K562 (cell line): ENCODE measurements around the gene COL28A1. TPM values are rescaled to one million over a fixed set of nuclear protein-coding genes. Genes with fewer than 3 reads are reported as not detected.

ENCODE experiments used
- ATAC-seq: fragments of 200-7000 bp; cut with Tn5 transposase; 3 replicates; pipeline ENCODE4 v1.9.1; 2020; ENCODE audit warnings: moderate library complexity
- BruUV-seq: library from RNA; stranded (reverse); fragments of 400-500 nt; replicated peaks from 2 replicates; lab custom pipeline; 2021; lab: Mats Ljungman, UMichigan
- CTCF ChIA-PET: fragments of 300-600 bp; formaldehyde crosslinking; extraction: SDS; loops from one replicate; lab custom pipeline; 2021; ENCODE audit warnings: low intra/inter-chr PET ratio; lab: Yijun Ruan, JAX
- POLR2A ChIA-PET: fragments of 300-600, 350-650 bp; sonication (Branson Sonifier 250); formaldehyde crosslinking; extraction: SDS; loops from one replicate; lab custom pipeline; 2021; ENCODE audit warnings: antibody characterized with exemption, inconsistent platforms; lab: Yijun Ruan, JAX
- DNase-seq, 4 experiments: peaks; one replicate each; pipeline versions ENCODE4 v3.0.0 to v3.0.0-alpha.2; 2011 to 2018; ENCODE audit warnings: low spot score in 3 of 4, mixed read lengths in 3 of 4; ENCODE audit errors: extremely low read depth in 1 of 4
- FAIRE-seq: peaks from 2 replicates; lab custom pipeline; 2011; peaks lifted over from hg19 to GRCh38; lab: Jason Lieb, UNC
- H2AFZ ChIP-seq: 2 replicates; pipeline ENCODE4 v1.6.0; 2011; ENCODE audit warnings: low read depth, low read length, control low read depth, inconsistent platforms
- H3K27ac ChIP-seq: fragments of 200-600 bp; 3 replicates; pipeline ENCODE4 v1.8.0; 2011; ENCODE audit warnings: low read depth, mild to moderate bottlenecking, control low read depth, inconsistent platforms, low read length, moderate library complexity, mixed read lengths; ENCODE audit errors: extremely low read depth
- H3K27me3 ChIP-seq, 2 experiments: fragments of 300-600 bp in 1 of 2; 2 replicates in 1 of 2; 3 replicates in 1 of 2; pipeline versions ENCODE4 v1.6.0 to v1.8.0; 2011; ENCODE audit warnings: inconsistent platforms in 2 of 2, low read length in 2 of 2, mild to moderate bottlenecking in 1 of 2, mixed read lengths in 1 of 2, moderate library complexity in 1 of 2; ENCODE audit not compliant: control insufficient read depth in 2 of 2, insufficient read depth in 2 of 2
- H3K36me3 ChIP-seq: fragments of 300-600 bp; 3 replicates; pipeline ENCODE4 v1.8.0; 2011; ENCODE audit warnings: mild to moderate bottlenecking, low read length, inconsistent platforms; ENCODE audit not compliant: control insufficient read depth, insufficient read depth
- H3K4me1 ChIP-seq, 2 experiments: fragments of 200-600 bp in 1 of 2; replicated peaks in 1 of 2; 2 replicates in 1 of 2; 3 replicates in 1 of 2; pipeline versions ENCODE4 v1.5.1 to v1.8.0; 2011; ENCODE audit warnings: inconsistent platforms in 2 of 2, low read length in 2 of 2, mild to moderate bottlenecking in 1 of 2, mixed read lengths in 1 of 2, moderate library complexity in 1 of 2; ENCODE audit not compliant: control insufficient read depth in 2 of 2, insufficient read depth in 2 of 2
- H3K4me2 ChIP-seq: 2 replicates; pipeline ENCODE4 v1.6.1; 2011; ENCODE audit warnings: low read length, control low read depth, inconsistent platforms, mixed read lengths; ENCODE audit not compliant: insufficient read depth
- H3K4me3 ChIP-seq: fragments of 200-600 bp; sonication (generic), shearing (Covaris generic); 2 replicates; pipeline ENCODE4 v1.5.1; 2016; ENCODE audit warnings: control low read depth, inconsistent platforms
- H3K79me2 ChIP-seq: fragments of 200-600 bp; 3 replicates; pipeline ENCODE4 v1.8.0; 2011; ENCODE audit warnings: low read length, inconsistent platforms; ENCODE audit not compliant: control insufficient read depth, insufficient read depth
- H3K9ac ChIP-seq, 2 experiments: 2 replicates each; pipeline versions ENCODE4 v1.6.0 to v1.6.1; 2011; ENCODE audit warnings: low read depth in 2 of 2, low read length in 2 of 2, control low read depth in 1 of 2, inconsistent platforms in 1 of 2, mild to moderate bottlenecking in 1 of 2, mixed read lengths in 1 of 2; ENCODE audit not compliant: insufficient read depth in 1 of 2
- H3K9me1 ChIP-seq: one replicate; pipeline ENCODE4 v1.6.0; 2011; ENCODE audit warnings: inconsistent platforms, mild to moderate bottlenecking, low read length, moderate library complexity; ENCODE audit not compliant: control insufficient read depth, insufficient read depth
- H3K9me3 ChIP-seq: replicated peaks from 2 replicates; pipeline ENCODE4 v1.5.1; 2011; ENCODE audit warnings: low read depth, low read length, inconsistent platforms; ENCODE audit not compliant: control insufficient read depth, insufficient read depth
- H4K20me1 ChIP-seq: replicated peaks from 2 replicates; pipeline ENCODE4 v1.6.1; 2011; ENCODE audit warnings: low read length, inconsistent platforms, mixed read lengths; ENCODE audit not compliant: control insufficient read depth, insufficient read depth
- CHD2 ChIP-seq: IDR thresholded peaks from 2 replicates; pipeline ENCODE4 v1.6.1; 2011; ENCODE audit warnings: low read depth, low read length
- FOXA3 ChIP-seq, 2 experiments: fragments of 450-650 bp in 1 of 2; sonication (generic) in 1 of 2; formaldehyde crosslinking; IDR thresholded peaks in 1 of 2; conservative IDR thresholded peaks in 1 of 2; 2 replicates each; pipeline versions ENCODE4 v1.4.0 to v1.8.0; 2020 to 2022; ENCODE audit warnings: mild to moderate bottlenecking in 2 of 2, missing genetic modification reagents in 1 of 2
- ID3 ChIP-seq, 2 experiments: fragments of 250-450 bp in 1 of 2; fragments of 450-650 bp in 1 of 2; sonication (Bioruptor Pico) in 1 of 2; IDR thresholded peaks; 2 replicates each; pipeline versions ENCODE4 v1.6.1 to v1.8.0; 2016 to 2021; ENCODE audit warnings: mild to moderate bottlenecking in 2 of 2, moderate library complexity in 2 of 2, missing compliant biosample characterization in 1 of 2, missing genetic modification characterization in 1 of 2
- JUN ChIP-seq, 2 experiments: sonication (generic) in 1 of 2; formaldehyde crosslinking in 1 of 2; IDR thresholded peaks; 2 replicates each; pipeline versions ENCODE4 v1.6.1 to v1.8.0; 2012 to 2022; ENCODE audit warnings: borderline replicate concordance in 2 of 2, mild to moderate bottlenecking in 2 of 2, improper control_type of control experiment in 1 of 2, low read depth in 1 of 2, low read length in 1 of 2, missing genetic modification reagents in 1 of 2
- NFE2L1 ChIP-seq: fragments of 450-650 bp; IDR thresholded peaks from 2 replicates; pipeline ENCODE4 v1.6.1; 2016; ENCODE audit warnings: missing genetic modification characterization, low read depth, mild to moderate bottlenecking, missing compliant biosample characterization, moderate library complexity, borderline replicate concordance
- SNIP1 ChIP-seq: fragments of 450-650 bp; IDR thresholded peaks from 2 replicates; pipeline ENCODE4 v1.7.1; 2017; ENCODE audit warnings: low read depth, mild to moderate bottlenecking
- WHSC1 ChIP-seq: IDR thresholded peaks from one replicate; pipeline ENCODE4 v1.6.1; 2012; ENCODE audit warnings: low read length, control low read depth, inconsistent platforms
- ZNF143 ChIP-seq: sonication (generic); formaldehyde crosslinking; IDR thresholded peaks from 2 replicates; pipeline ENCODE4 v1.9.0; 2022; ENCODE audit warnings: mild to moderate bottlenecking, missing genetic modification reagents
- ZNF175 ChIP-seq: fragments of 200-800 bp; sonication (Bioruptor generic); IDR thresholded peaks from 2 replicates; pipeline ENCODE4 v1.6.1; 2016; ENCODE audit warnings: low read depth, mild to moderate bottlenecking, missing genetic modification characterization, missing compliant biosample characterization
- ZNF507 ChIP-seq: conservative IDR thresholded peaks from 2 replicates; pipeline ENCODE4 v1.6.1; 2017; ENCODE audit warnings: missing genetic modification characterization, missing compliant biosample characterization
- ZNF644 ChIP-seq: fragments of 200-800 bp; sonication (Bioruptor generic); IDR thresholded peaks from 2 replicates; pipeline ENCODE4 v1.6.1; 2016; ENCODE audit warnings: low read depth, missing genetic modification characterization, missing compliant biosample characterization
- WGBS: fragments of 100-300 bp; shearing (Covaris generic); methylation state at CpG from one replicate; pipeline ENCODE4 v1.1.6; 2016; ENCODE audit warnings: low coverage, mixed read lengths; ENCODE audit not compliant: insufficient coverage; ENCODE audit errors: missing lambda C conversion rate; 5-methylcytosine and 5-hydroxymethylcytosine counted together
- in situ Hi-C: fragments of 300-500 bp; cut with MboI; formaldehyde crosslinking; loops from 4 replicates; pipeline ENCODE4 v1.15.0; 2018; ENCODE audit warnings: inconsistent platforms, mixed read lengths
- intact Hi-C: fragments of 100-400 bp; cut with micrococcal nuclease; formaldehyde crosslinking; loops from 2 replicates; pipeline ENCODE4 v1.14.2; 2022
- polyA plus RNA-seq, 8 experiments: library from polyadenylated mRNA; depleted of rRNA in 4 of 8; stranded (reverse) in 5 of 8; unstranded in 3 of 8; fragments of >200 nt; fragmentation: Nextera tagmentation in 2 of 8; fragmentation: Illumina TruSeq in 1 of 8; extraction: Ambion mirVana in 2 of 8; extraction: Trizol in 1 of 8; gene quantifications; 2 replicates each; pipeline versions ENCODE4 v1.2.1 to v1.2.3, GENCODE V29; 2011 to 2014; ENCODE audit warnings: inconsistent platforms in 1 of 8, missing spikeins in 1 of 8
- total RNA-seq, 7 experiments: library from RNA; depleted of rRNA in 6 of 7; stranded (reverse); fragments of >200 nt in 6 of 7; fragmentation: Illumina TruSeq in 2 of 7; extraction: Trizol in 2 of 7; gene quantifications; 2 replicates each; pipeline versions ENCODE4 v1.2.1 to v1.2.3, GENCODE V29; 2011 to 2021; ENCODE audit warnings: low replicate concordance in 1 of 7

COL28A1 gene
- total and polyA plus RNA-seq, 9 of the 15 experiments (the other 6 are each of a cell fraction or from before 2014, with no cell fraction given) = 0.03 to 0.13 (median 0.05) TPM; not detected in 3

- no peaks in the 10 kb centered on the region for H3K79me2 ChIP-seq
- WGBS = 0% methylated on average over 2 of the region's 2 CpGs
- H3K9ac ChIP-seq = no peak overlapping the region
- ChIA-PET CTCF (no interaction called here), POLR2A (no interaction called here)
- no peak overlapping the region for H3K27ac ChIP-seq
- H3K27me3 ChIP-seq = no peaks in the 10 kb centered on the region
- DNase-seq (no peak), ATAC-seq (no peak), FAIRE-seq (no peak)
- no peak overlapping the region for H3K4me3 ChIP-seq
- no TSS peak for BruUV-seq
- H3K4me2 ChIP-seq = no peak overlapping the region
- intact Hi-C loops = no loop called here
- no peaks in the 10 kb centered on the region for H3K9me1 ChIP-seq
- in situ Hi-C loops = no loop called here
- no peak overlapping the region for H2AFZ ChIP-seq
- H3K36me3 ChIP-seq = no peaks in the 10 kb centered on the region
- no peaks in the 10 kb centered on the region for H4K20me1 ChIP-seq
- H3K4me1 ChIP-seq = no peaks in the 10 kb centered on the region
- TF ChIP-seq ID3 (CRISPR knock-in tag; IDR thresholded peaks at IDR 0.05) = no peak
- peak; percentile 91 for TF ChIP-seq ID3 (tag; IDR thresholded peaks at IDR 0.05)
- no peak for TF ChIP-seq CHD2
- no peak for TF ChIP-seq ZNF175 (CRISPR knock-in tag)
- H3K9me3 ChIP-seq = no peaks in the 10 kb centered on the region
These were observed 19.5 kb downstream of the COL28A1 start for GRCh38 chr7:7516156-7516555.

- 2% methylated on average over 4 of the region's 4 CpGs for WGBS
- DNase-seq (peak in 1 of 4 experiments; percentile 5), ATAC-seq (no peak; the same call in 2 of the 3 replicates), FAIRE-seq (no peak)
- no peaks in the 10 kb centered on the region for H3K79me2 ChIP-seq
- no peaks in the 10 kb centered on the region for H3K4me1 ChIP-seq
- intact Hi-C loops (no loop called here), in situ Hi-C loops (no loop called here)
- no peaks in the 10 kb centered on the region for H4K20me1 ChIP-seq
- H3K36me3 ChIP-seq = no peaks in the 10 kb centered on the region
- BruUV-seq = no TSS peak
- POLR2A ChIA-PET = interaction anchor here (0.6 to 0.9 kb wide), 2 partner anchors 10 to 155 kb away, joined by 3 to 4 read pairs; no protein-coding TSS in a partner anchor
- no peak overlapping the region for H3K4me2 ChIP-seq
- no peak overlapping the region for H3K27ac ChIP-seq
- no peak overlapping the region for H3K9ac ChIP-seq
- H3K27me3 ChIP-seq = no peaks in the 10 kb centered on the region
- no peaks in the 10 kb centered on the region for H3K9me1 ChIP-seq
- H3K9me3 ChIP-seq = no peaks in the 10 kb centered on the region
- CTCF ChIA-PET = no interaction called here
- H3K4me3 ChIP-seq = no peak overlapping the region
- no peak overlapping the region for H2AFZ ChIP-seq
- TF ChIP-seq ZNF644 (tag) (no peak), ZNF507 (tag) (no peak), JUN (IDR thresholded peaks at IDR 0.05; ENCODE audit: borderline replicate concordance, low read depth, low read length) (no peak), JUN (CRISPR knock-in tag; IDR thresholded peaks at IDR 0.05; ENCODE audit: borderline replicate concordance) (no peak), FOXA3 (CRISPR knock-in tag; conservative IDR thresholded peaks at IDR 0.05 in 1 of 2, IDR thresholded peaks at IDR 0.05 in 1 of 2) (no peak), SNIP1 (no peak), NFE2L1 (tag) (no peak), WHSC1 (no peak), ZNF143 (CRISPR knock-in tag) (no peak)
These were observed 22.6 kb downstream of the COL28A1 start for GRCh38 chr7:7512861-7513597.
